GM12878 (cell line): ENCODE data around the gene SLC41A1. TPM values are rescaled to one million over a fixed set of nuclear protein-coding genes. Genes with fewer than 3 reads are reported as not detected.

ENCODE experiments used
- ATAC-seq: fragments of 200-7000 bp; cut with Tn5 transposase; 3 replicates; pipeline ENCODE4 v1.9.1; 2020; ENCODE audit warnings: mild to moderate bottlenecking, moderate library complexity
- BruUV-seq: library from RNA; stranded (reverse); fragments of 400-500 nt; replicated peaks from 2 replicates; lab custom pipeline; 2021; lab: Mats Ljungman, UMichigan
- CTCF ChIA-PET: fragments of 300-600 bp; sonication (Branson Sonifier 250); formaldehyde crosslinking; extraction: SDS; loops from one replicate; lab custom pipeline; 2021; ENCODE audit warnings: inconsistent platforms; lab: Yijun Ruan, JAX
- POLR2A ChIA-PET: fragments of 350-600 bp; formaldehyde crosslinking; extraction: SDS; loops from one replicate; lab custom pipeline; 2021; ENCODE audit warnings: inconsistent platforms; lab: Charles Lee
- RAD21 ChIA-PET: fragments of 300-600 bp; sonication (Branson Sonifier 250); formaldehyde crosslinking; loops from one replicate; lab custom pipeline; 2023; ENCODE audit warnings: antibody characterized with exemption; ENCODE audit not compliant: unreplicated experiment; lab: Charles Lee
- SMC1A ChIA-PET: fragments of 300-600 bp; sonication (Branson Sonifier 250); formaldehyde crosslinking; loops from one replicate; lab custom pipeline; 2023; ENCODE audit not compliant: unreplicated experiment, uncharacterized antibody; lab: Charles Lee
- DNase-seq: peaks from one replicate; pipeline ENCODE4 v3.0.0-alpha.2; 2011; ENCODE audit warnings: low read depth, low spot score
- FAIRE-seq: peaks from 3 replicates; lab custom pipeline; 2011; peaks lifted over from hg19 to GRCh38; lab: Jason Lieb, UNC
- H2AFZ ChIP-seq: 2 replicates; pipeline ENCODE4 v1.6.0; 2011; ENCODE audit warnings: low read depth, low read length, control low read depth; ENCODE audit not compliant: control insufficient read depth
- H3K27ac ChIP-seq: 2 replicates; pipeline ENCODE4 v1.5.1; 2011; ENCODE audit warnings: control low read depth; ENCODE audit not compliant: control insufficient read depth, insufficient read depth
- H3K27me3 ChIP-seq, 2 experiments: replicated peaks in 1 of 2; 2 replicates each; pipeline versions ENCODE4 v1.6.0 to v1.6.1; 2011; ENCODE audit warnings: low read length in 1 of 2; ENCODE audit not compliant: control insufficient read depth in 2 of 2, insufficient read depth in 2 of 2
- H3K36me3 ChIP-seq, 2 experiments: 2 replicates each; pipeline ENCODE4 v1.5.1; 2011; ENCODE audit warnings: low read length in 1 of 2; ENCODE audit not compliant: control insufficient read depth in 2 of 2, insufficient read depth in 2 of 2
- H3K4me1 ChIP-seq: 2 replicates; pipeline ENCODE4 v1.6.1; 2011; ENCODE audit warnings: mild to moderate bottlenecking, low read length, moderate library complexity, mixed read lengths; ENCODE audit not compliant: control insufficient read depth, insufficient read depth
- H3K4me2 ChIP-seq: 2 replicates; pipeline ENCODE4 v1.6.0; 2011; ENCODE audit warnings: control low read depth; ENCODE audit not compliant: control insufficient read depth, insufficient read depth
- H3K4me3 ChIP-seq: fragments of 200-600 bp; sonication (generic); 2 replicates; pipeline ENCODE4 v1.5.1; 2016
- H3K79me2 ChIP-seq: 2 replicates; pipeline ENCODE4 v1.6.0; 2011; ENCODE audit warnings: low read length; ENCODE audit not compliant: control insufficient read depth, insufficient read depth
- H3K9ac ChIP-seq: 2 replicates; pipeline ENCODE4 v1.8.0; 2011; ENCODE audit warnings: low read length, control low read depth, mixed read lengths; ENCODE audit not compliant: control insufficient read depth, insufficient read depth
- H3K9me3 ChIP-seq: replicated peaks from 3 replicates; pipeline ENCODE4 v1.5.1; 2011; ENCODE audit warnings: mild to moderate bottlenecking, low read length; ENCODE audit not compliant: control insufficient read depth, insufficient read depth
- H4K20me1 ChIP-seq: 2 replicates; pipeline ENCODE4 v1.6.0; 2011; ENCODE audit not compliant: control insufficient read depth, insufficient read depth
- CHD4 ChIP-seq: fragments of 200-600 bp; sonication (generic); IDR thresholded peaks from 2 replicates; pipeline ENCODE4 v1.6.1; 2016; ENCODE audit warnings: mild to moderate bottlenecking
- PML ChIP-seq: IDR thresholded peaks from 2 replicates; pipeline ENCODE4 v1.6.1; 2012; ENCODE audit warnings: low read length, inconsistent platforms
- RAD51 ChIP-seq: fragments of 450-650 bp; IDR thresholded peaks from 2 replicates; pipeline ENCODE4 v1.6.1; 2016; ENCODE audit warnings: moderate library complexity, mild to moderate bottlenecking, inconsistent platforms
- RELA ChIP-seq: fragments of 450-650 bp; IDR thresholded peaks from 2 replicates; pipeline ENCODE4 v1.8.0; 2014; ENCODE audit warnings: borderline replicate concordance; ENCODE audit not compliant: partially characterized antibody
- SUPT20H ChIP-seq: IDR thresholded peaks from 2 replicates; pipeline ENCODE4 v1.6.1; 2011; ENCODE audit warnings: low read depth, mild to moderate bottlenecking, low read length, moderate library complexity, borderline replicate concordance; ENCODE audit not compliant: control insufficient read depth
- ZNF592 ChIP-seq: fragments of 450-650 bp; IDR thresholded peaks from 2 replicates; pipeline ENCODE4 v1.6.1; 2017; ENCODE audit warnings: mild to moderate bottlenecking, moderate library complexity
- ZSCAN29 ChIP-seq: fragments of 450-650 bp; IDR thresholded peaks from 2 replicates; pipeline ENCODE4 v1.6.1; 2017; ENCODE audit warnings: mild to moderate bottlenecking, moderate library complexity
- WGBS: methylation state at CpG from one replicate; pipeline ENCODE4 v1.1.6; 2016; ENCODE audit warnings: low lambda C conversion rate; ENCODE audit not compliant: insufficient replicate concordance, insufficient coverage; ENCODE audit errors: missing lambda C conversion rate; 5-methylcytosine and 5-hydroxymethylcytosine counted together
- in situ Hi-C: fragments of 300-500 bp; cut with MboI; formaldehyde crosslinking; loops from 9 replicates; pipeline ENCODE4 v1.14.3; 2018; ENCODE audit warnings: mixed read lengths
- intact Hi-C: fragments of 100-400 bp; cut with micrococcal nuclease; formaldehyde crosslinking; loops from one replicate; pipeline ENCODE4 v1.14.2; 2022; ENCODE audit not compliant: unreplicated experiment
- polyA plus RNA-seq, 11 experiments: library from polyadenylated mRNA; depleted of rRNA in 4 of 11; unstranded in 6 of 11; stranded (reverse) in 5 of 11; fragments of >200 nt; fragmentation: Nextera tagmentation in 4 of 11; fragmentation: Illumina TruSeq in 1 of 11; extraction: Ambion mirVana in 4 of 11; extraction: Trizol in 1 of 11; gene quantifications; 1 replicate in 1 of 11; 2 replicates in 10 of 11; pipeline versions ENCODE4 v1.2.1 to v1.2.3, GENCODE V29; 2011 to 2016; ENCODE audit warnings: inconsistent platforms in 2 of 11, missing spikeins in 2 of 11, low read depth in 1 of 11
- total RNA-seq, 4 experiments: library from RNA; depleted of rRNA in 3 of 4; stranded (reverse); fragments of >200 nt in 3 of 4; fragmentation: Illumina TruSeq in 1 of 4; extraction: Trizol in 1 of 4; gene quantifications; 2 replicates each; pipeline versions ENCODE4 v1.2.1 to v1.2.3, GENCODE V29; 2013 to 2021
- TF ChIP-seq, protein P1 (sequence below): fragments of 450-650 bp; conservative IDR thresholded peaks from 2 replicates; pipeline ENCODE4 v1.6.1; 2017; ENCODE audit warnings: mild to moderate bottlenecking, moderate library complexity
- TF ChIP-seq, protein P2 (sequence below): IDR thresholded peaks from 2 replicates; pipeline ENCODE4 v1.6.1; 2012; ENCODE audit warnings: low read length, inconsistent platforms
- TF ChIP-seq, protein P3 (sequence below): fragments of 450-650 bp; IDR thresholded peaks from 2 replicates; pipeline ENCODE4 v1.6.1; 2017; ENCODE audit warnings: mild to moderate bottlenecking

The SLC41A1 gene
- total and polyA plus RNA-seq, 10 of the 15 experiments (the other 5 are each of a cell fraction or from before 2014, with no cell fraction given) = 0.13 to 11.3 (median 0.42) TPM

- SMC1A ChIA-PET = no interaction called here
- ATAC-seq (no peak), FAIRE-seq (no peak), DNase-seq (no peak)
- H3K4me1 ChIP-seq = no peaks in the 10 kb centered on the region; the same call in 1 of the 2 replicates
- no peaks in the 10 kb centered on the region for H3K27me3 ChIP-seq
- H3K4me2 ChIP-seq = no peak overlapping the region
- no TSS peak for BruUV-seq
- no peaks in the 10 kb centered on the region for H3K79me2 ChIP-seq
- RAD21 ChIA-PET = no interaction called here
- H3K36me3 ChIP-seq = no peaks in the 10 kb centered on the region
- intact Hi-C loops = no loop called here
- WGBS = 92% methylated on average over 8 of the region's 8 CpGs
- CTCF ChIA-PET = no interaction called here
- H3K4me3 ChIP-seq = no peak overlapping the region
- POLR2A ChIA-PET = no interaction called here
- no peaks in the 10 kb centered on the region for H4K20me1 ChIP-seq
- H3K27ac ChIP-seq = no peak overlapping the region
- no peak overlapping the region for H3K9ac ChIP-seq
- H2AFZ ChIP-seq = no peak overlapping the region
- TF ChIP-seq RELA (no peak), RAD51 (no peak), SUPT20H (no peak), PML (no peak), CHD4 (no peak), ZSCAN29 (no peak), ZNF592 (no peak)
- TF ChIP-seq, protein P1, sequence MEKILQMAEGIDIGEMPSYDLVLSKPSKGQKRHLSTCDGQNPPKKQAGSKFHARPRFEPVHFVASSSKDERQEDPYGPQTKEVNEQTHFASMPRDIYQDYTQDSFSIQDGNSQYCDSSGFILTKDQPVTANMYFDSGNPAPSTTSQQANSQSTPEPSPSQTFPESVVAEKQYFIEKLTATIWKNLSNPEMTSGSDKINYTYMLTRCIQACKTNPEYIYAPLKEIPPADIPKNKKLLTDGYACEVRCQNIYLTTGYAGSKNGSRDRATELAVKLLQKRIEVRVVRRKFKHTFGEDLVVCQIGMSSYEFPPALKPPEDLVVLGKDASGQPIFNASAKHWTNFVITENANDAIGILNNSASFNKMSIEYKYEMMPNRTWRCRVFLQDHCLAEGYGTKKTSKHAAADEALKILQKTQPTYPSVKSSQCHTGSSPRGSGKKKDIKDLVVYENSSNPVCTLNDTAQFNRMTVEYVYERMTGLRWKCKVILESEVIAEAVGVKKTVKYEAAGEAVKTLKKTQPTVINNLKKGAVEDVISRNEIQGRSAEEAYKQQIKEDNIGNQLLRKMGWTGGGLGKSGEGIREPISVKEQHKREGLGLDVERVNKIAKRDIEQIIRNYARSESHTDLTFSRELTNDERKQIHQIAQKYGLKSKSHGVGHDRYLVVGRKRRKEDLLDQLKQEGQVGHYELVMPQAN = no peak
- TF ChIP-seq, protein P2, sequence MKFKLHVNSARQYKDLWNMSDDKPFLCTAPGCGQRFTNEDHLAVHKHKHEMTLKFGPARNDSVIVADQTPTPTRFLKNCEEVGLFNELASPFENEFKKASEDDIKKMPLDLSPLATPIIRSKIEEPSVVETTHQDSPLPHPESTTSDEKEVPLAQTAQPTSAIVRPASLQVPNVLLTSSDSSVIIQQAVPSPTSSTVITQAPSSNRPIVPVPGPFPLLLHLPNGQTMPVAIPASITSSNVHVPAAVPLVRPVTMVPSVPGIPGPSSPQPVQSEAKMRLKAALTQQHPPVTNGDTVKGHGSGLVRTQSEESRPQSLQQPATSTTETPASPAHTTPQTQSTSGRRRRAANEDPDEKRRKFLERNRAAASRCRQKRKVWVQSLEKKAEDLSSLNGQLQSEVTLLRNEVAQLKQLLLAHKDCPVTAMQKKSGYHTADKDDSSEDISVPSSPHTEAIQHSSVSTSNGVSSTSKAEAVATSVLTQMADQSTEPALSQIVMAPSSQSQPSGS = no peak
- TF ChIP-seq, protein P3, sequence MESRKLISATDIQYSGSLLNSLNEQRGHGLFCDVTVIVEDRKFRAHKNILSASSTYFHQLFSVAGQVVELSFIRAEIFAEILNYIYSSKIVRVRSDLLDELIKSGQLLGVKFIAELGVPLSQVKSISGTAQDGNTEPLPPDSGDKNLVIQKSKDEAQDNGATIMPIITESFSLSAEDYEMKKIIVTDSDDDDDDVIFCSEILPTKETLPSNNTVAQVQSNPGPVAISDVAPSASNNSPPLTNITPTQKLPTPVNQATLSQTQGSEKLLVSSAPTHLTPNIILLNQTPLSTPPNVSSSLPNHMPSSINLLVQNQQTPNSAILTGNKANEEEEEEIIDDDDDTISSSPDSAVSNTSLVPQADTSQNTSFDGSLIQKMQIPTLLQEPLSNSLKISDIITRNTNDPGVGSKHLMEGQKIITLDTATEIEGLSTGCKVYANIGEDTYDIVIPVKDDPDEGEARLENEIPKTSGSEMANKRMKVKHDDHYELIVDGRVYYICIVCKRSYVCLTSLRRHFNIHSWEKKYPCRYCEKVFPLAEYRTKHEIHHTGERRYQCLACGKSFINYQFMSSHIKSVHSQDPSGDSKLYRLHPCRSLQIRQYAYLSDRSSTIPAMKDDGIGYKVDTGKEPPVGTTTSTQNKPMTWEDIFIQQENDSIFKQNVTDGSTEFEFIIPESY = no peak
- in situ Hi-C loops = no loop called here
- H3K9me3 ChIP-seq = no peaks in the 10 kb centered on the region
These were observed 10.9 kb downstream of the SLC41A1 start for GRCh38 chr1:205802060-205802459.
